ENCODE measurements around the gene PLCB1.

The PLCB1 gene

GRCh38 chr20:8352486-8352885, 220.4 kb downstream of the PLCB1 start:
- no peak for DNase-seq (ENCODE audit: low spot score)
- no peak for TF ChIP-seq CTCF (IDR thresholded peaks at IDR 0.05; ENCODE audit: extremely low read depth, missing control alignments)

- no peak for DNase-seq (ENCODE audit: low spot score)
- TF ChIP-seq CTCF (IDR thresholded peaks at IDR 0.05; ENCODE audit: extremely low read depth, missing control alignments) = no peak
Measured at GRCh38 chr20:8353512-8353911, 221.4 kb downstream of the PLCB1 start.

GRCh38 chr20:8355453-8355852, 223.4 kb downstream of the PLCB1 start:
- no peak for DNase-seq (ENCODE audit: low spot score)
- no peak for TF ChIP-seq CTCF (IDR thresholded peaks at IDR 0.05; ENCODE audit: extremely low read depth, missing control alignments)

GRCh38 chr20:8356806-8357205, 224.7 kb downstream of the PLCB1 start:
- DNase-seq (ENCODE audit: low spot score) = no peak
- no peak for TF ChIP-seq CTCF (IDR thresholded peaks at IDR 0.05; ENCODE audit: extremely low read depth, missing control alignments)

- DNase-seq (ENCODE audit: low spot score) = no peak
Measured at GRCh38 chr20:8357703-8358102, 225.6 kb downstream of the PLCB1 start.

GRCh38 chr20:8360035-8360434, 228.0 kb downstream of the PLCB1 start:
- no peak for TF ChIP-seq CTCF (IDR thresholded peaks at IDR 0.05; ENCODE audit: extremely low read depth, missing control alignments)
- no peak for DNase-seq (ENCODE audit: low spot score)

More at GRCh38 chr20:8357703-8358102, 225.6 kb downstream of the PLCB1 start:
- no peak for TF ChIP-seq CTCF (IDR thresholded peaks at IDR 0.05; ENCODE audit: extremely low read depth, missing control alignments)

- DNase-seq (ENCODE audit: low spot score) = no peak
- no peak for TF ChIP-seq CTCF (IDR thresholded peaks at IDR 0.05; ENCODE audit: extremely low read depth, missing control alignments)
Measured at GRCh38 chr20:8361006-8361652, 229.1 kb downstream of the PLCB1 start.

Data from GM20000 (cell line).